ENCODE results near the gene ZNF784.

ZNF784 gene

GRCh38 chr19:55643003-55643886 lies 18.9 kb upstream of the ZNF784 start, which contains the start of gene ZNF581:
TSS of gene ZNF581 (plus strand) at chr19:55643649. CDS start at chr19:55644572, 923 bp downstream.
- DNase-seq (ENCODE audit: low read depth) = peak; percentile 77

DNA sequence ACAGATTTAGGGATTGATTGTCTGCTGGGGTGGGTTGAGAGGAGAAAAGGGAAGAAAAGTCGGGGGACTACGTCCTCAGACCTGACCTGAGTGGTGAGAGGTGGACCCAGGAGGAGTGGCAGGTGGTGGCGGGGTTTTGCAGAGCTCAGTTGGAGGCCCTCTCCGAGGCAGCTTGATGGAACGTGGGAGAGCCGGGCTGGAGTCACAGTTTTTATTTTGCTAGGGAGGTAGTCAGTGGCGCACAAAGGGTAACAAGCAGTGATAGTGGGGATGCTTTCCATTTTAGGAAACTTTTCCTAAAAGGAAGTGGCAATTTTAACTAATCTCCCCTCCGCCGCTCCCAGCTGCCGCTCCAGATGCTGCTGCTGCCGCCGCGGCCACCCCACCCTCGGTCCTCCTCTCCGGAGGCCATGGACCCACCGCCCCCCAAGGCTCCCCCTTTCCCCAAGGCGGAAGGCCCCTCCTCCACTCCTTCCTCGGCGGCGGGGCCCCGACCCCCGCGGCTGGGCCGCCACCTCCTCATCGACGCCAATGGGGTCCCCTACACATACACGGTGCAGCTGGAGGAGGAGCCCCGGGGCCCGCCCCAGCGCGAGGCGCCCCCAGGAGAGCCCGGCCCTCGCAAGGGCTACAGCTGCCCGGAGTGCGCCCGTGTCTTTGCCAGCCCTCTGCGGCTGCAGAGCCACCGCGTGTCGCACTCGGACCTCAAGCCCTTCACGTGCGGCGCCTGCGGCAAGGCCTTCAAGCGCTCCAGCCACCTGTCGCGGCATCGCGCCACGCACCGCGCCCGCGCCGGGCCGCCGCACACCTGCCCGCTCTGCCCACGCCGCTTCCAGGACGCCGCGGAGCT lies 18.0 kb upstream of the ZNF784 start:
- peak; percentile 18 for DNase-seq (ENCODE audit: low read depth)

GRCh38 chr19:55641426-55642152 lies 17.2 kb upstream of the ZNF784 start:
- DNase-seq (ENCODE audit: low read depth) = peak; percentile 49

GRCh38 chr19:55640577-55641425 lies 16.4 kb upstream of the ZNF784 start, which contains the start of gene ZNF580:
TSS of gene ZNF580 (plus strand) at chr19:55641002. CDS start at chr19:55642509, 1,507 bp downstream.
- DNase-seq (ENCODE audit: low read depth) = peak; percentile 85

GRCh38 chr19:55640043-55640576 lies 15.7 kb upstream of the ZNF784 start:
- DNase-seq (ENCODE audit: low read depth) = peak; percentile 73

DNA sequence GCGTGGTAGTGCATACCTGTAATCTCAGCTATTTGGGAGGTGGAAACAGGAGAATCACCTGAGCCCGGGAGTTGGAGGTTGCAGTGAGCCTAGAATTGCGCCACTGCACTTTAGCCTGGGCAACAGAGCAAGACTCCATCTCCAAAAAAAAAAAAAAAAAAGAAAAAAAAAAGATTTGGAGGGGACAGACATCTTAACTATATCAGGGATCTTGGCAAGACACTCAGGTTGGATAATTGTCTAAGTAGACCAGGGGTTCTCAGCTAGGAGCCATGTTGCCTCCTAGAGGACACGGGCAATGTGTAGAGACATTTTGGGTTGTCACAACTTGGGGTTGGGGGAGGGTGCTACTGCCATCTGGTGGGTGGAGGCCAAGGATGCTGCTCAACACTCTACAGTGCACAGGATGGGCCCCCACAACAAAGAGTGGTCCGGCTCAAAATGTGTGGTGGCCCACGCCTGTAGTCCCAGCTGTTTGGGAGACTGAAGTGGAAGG lies 14.5 kb upstream of the ZNF784 start:
- peak; percentile 33 for DNase-seq (ENCODE audit: low read depth)

DNA sequence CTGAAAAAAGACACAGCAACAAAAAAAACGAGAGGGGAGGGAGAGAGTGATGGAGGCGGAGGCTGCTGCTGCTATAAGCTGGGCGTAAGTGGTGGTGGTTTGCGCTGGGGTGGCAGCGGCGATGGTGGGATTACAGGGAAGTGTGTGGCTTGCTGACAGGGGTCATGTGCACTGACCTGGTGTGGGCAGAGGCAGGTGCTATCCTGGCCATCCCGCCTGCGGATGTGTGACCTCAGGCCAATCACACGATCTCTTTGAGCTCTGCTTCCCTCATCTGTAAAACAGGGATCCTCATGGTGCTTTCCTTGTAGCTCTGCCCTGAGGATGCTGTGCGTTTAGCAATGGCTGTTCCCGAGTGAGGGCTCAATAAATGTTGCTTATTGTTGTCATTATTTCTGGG lies 13.2 kb upstream of the ZNF784 start:
- no peak for DNase-seq (ENCODE audit: low read depth)

DNA sequence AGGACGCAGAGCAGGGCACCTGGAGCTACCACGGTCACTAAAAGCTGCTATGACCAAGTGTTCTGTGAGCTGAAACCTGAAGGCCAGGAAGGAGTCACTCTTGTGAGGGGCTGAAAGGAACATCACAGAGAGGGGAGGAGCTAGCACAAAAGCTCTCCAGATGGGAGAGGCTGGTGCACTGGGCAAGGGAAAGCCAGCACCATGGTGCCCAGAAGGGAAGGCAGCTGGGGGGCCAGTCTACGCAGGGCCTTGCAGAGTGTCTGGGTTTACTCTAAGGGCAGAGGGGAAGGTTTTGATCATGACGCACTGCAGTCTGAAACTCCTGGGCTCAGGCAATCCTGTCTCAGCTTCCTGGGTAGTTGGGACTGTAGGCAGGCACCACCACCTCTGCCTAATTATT lies 12.4 kb upstream of the ZNF784 start:
- DNase-seq (ENCODE audit: low read depth) = no peak

DNA sequence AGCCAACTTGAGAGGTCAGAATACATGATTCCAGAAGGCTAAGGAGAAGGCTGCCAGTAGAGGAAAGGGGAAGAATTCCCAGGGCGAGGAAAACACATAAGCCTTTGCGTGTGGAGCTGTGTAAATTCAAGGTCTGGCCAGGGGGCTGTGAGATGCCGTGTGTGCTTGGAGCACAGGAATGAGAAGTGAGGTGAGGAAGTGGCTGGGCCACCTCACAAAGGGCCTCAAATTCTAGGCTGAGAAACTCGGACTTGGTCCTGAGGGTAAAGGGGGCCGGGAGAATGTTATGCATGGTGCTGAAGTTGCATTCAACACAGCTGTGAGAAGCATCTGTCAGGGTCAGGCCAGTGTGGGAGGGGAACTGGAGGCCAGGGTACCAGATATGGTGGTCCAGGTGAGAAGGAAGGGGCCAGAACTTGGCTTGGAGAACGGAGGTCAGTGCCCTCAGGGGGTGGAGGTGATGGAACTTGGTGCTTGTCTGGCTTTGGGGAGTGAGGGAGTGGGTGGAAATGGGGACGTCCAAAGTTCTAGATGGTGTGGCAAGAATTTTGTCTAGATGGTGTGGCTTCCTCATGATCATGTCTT lies 11.6 kb upstream of the ZNF784 start:
- DNase-seq (ENCODE audit: low read depth) = no peak

DNA sequence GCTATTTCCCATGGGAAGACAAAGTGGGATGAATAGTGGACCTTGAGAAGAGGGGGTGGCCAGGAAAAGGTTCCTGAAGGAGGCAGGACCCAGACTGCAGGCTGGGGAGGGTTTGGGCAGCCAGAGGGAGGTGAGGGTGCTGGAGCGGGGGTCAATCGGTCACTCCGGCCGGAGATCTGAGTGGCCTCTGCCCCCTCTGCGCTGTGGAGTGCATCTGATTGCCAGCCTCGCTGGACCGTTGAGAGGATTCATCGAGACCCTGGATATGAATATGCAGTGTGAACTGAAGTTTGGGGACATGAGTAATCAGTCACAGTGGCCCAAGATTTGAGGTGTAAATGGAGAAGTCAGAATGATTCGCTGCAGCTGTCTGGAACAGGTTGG lies 11.0 kb upstream of the ZNF784 start:
- no peak for DNase-seq (ENCODE audit: low read depth)

GRCh38 chr19:55633861-55634260 lies 9.5 kb upstream of the ZNF784 start:
- peak; percentile 64 for DNase-seq (ENCODE audit: low read depth)

GRCh38 chr19:55632463-55632834 lies 8.1 kb upstream of the ZNF784 start:
- DNase-seq (ENCODE audit: low read depth) = peak; percentile 94

DNA sequence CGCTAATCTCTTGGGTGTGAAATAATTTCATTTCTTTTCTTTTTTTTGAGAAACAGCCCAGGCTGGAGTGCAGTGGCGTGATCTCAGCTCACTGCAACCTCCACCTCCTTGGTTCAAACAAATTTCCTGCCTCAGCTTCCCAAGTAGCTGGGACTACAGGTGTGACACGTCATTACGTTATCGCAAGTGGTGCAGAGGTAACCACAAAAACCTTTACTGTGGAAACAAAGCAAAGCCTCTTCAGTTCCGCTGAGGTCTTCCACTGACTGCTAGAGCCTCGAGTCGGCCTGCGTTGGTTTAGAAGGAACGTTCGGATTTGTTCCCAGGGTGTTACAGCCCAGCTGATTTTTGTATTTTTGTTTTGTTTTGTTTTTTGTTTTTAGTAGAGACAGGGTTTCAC lies 2.0 kb upstream of the ZNF784 start:
- no peak for DNase-seq (ENCODE audit: low read depth)

DNA sequence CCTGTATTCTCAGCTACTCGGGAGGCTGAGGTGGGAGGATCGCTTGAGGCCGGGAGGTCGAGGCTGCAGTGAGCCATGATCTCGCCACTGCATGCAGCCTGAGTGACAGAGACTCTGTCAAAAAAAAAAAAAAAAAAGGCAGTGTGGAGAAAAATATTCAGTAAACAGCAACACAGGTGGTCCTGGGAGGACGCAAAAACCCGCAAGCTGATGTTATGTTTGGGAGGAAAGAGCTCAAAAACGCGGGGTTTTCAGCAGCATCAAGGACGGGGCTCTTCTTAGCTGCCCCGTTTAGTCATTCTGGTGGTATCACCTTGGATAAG lies 599 bp upstream of the ZNF784 start:
- no peak for DNase-seq (ENCODE audit: low read depth)

GRCh38 chr19:55623561-55623960 lies 805 bp downstream of the ZNF784 start:
- DNase-seq (ENCODE audit: low read depth) = no peak

- DNase-seq (ENCODE audit: low read depth) = no peak
Observed at GRCh38 chr19:55623130-55623529, 1.2 kb downstream of the ZNF784 start.

DNA sequence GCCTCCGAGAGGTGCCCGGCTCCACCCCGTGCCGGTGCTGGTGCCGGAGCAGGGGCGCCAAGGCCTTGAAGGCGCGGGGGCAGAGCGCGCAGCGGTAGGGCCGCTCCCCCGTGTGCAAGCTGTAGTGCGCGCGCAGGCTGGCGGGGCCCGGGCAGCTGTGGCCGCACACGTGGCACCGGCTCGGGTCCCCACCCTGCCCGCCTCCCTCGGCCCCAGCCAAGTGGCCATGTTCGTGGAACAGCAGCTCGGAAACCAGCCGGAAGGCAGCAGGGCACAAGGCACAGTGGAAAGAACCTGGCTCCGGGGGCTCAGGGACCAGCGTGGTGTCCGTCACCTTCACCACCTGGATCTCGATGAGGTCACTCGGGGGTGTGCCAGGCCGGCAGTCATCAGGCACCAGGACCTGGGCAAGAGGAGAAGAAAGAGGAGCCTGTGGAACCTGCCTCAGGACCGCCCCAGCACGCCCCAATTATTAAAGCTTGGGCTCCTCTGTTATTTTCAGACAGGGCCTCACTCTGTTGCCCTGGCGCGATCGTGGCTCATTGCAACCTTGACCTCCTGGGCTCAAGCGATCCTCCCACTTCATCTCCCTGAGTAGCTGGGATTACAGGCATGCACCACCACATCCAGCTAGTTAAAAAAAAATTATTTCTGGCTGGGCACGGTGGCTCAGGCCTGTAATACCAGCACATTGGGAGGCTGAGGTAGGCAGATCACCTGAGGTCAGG lies 2.0 kb downstream of the ZNF784 start:
- DNase-seq (ENCODE audit: low read depth) = no peak

DNA sequence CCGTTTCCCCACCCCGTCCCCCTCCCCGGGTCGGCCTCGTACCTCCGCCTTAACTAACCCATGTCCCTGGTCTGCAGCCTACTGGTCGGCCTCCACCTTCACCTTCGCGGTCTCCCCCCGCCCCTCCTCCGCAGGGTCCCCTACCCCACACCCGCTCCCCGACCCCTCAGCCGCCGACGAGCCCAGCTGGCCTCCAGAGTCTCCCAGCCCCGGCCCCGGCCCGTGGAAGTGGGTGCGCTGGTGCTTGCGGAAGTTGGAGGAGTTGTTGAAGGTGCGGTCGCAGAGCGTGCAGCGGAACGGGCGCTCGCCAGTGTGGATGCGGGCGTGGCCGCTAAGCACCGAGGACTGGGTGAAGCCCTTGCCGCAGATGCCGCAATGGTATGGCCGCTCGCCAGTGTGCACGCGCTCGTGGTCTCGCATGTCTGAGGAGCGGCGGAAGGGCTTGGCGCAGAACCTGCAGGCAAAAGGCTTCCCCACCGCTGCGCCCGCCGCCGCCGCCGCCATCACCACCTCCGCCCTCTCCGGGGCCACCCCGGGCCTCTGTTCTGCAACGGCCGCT lies 2.6 kb downstream of the ZNF784 start:
- DNase-seq (ENCODE audit: low read depth) = no peak

GRCh38 chr19:55621205-55621672 lies 3.1 kb downstream of the ZNF784 start:
- DNase-seq (ENCODE audit: low read depth) = no peak
